ENCODE results near the gene FRMD4A.

Gene FRMD4A

GRCh38 chr10:13597909-13598308 lies 732.8 kb downstream of the FRMD4A start:
- no peak for DNase-seq (ENCODE audit: low read depth)

GRCh38 chr10:13594641-13595040 lies 736.1 kb downstream of the FRMD4A start:
- no peak for DNase-seq (ENCODE audit: low read depth)

Data from stimulated activated CD8-positive, alpha-beta memory T cell treated with anti-CD3 and anti-CD28 coated beads, Interleukin-12 subunit alpha, Interleukin-12 subunit beta, amount 100 ng/mL, for 4 hours (primary cell).